SK-N-SH treated with all-trans-retinoic acid at 6 μM for 48 hours (cell line): ENCODE measurements around the gene CUBN.

Experiments used
- ATAC-seq: fragments of 200-7000 bp; cut with Tn5 transposase; 3 replicates; pipeline ENCODE4 v1.9.1; 2020; ENCODE audit warnings: mild to moderate bottlenecking, moderate library complexity
- ARNTL ChIP-seq: fragments of 450-650 bp; formaldehyde crosslinking; IDR thresholded peaks from 2 replicates; pipeline ENCODE4 v1.5.0; 2020; ENCODE audit warnings: low read depth, mild to moderate bottlenecking, moderate library complexity, borderline replicate concordance
- BACH2 ChIP-seq: fragments of 250-450 bp; sonication (Bioruptor Pico); IDR thresholded peaks from 2 replicates; pipeline ENCODE4 v1.9.0; 2021; ENCODE audit warnings: mild to moderate bottlenecking, borderline replicate concordance
- CSDC2 ChIP-seq: fragments of 250-450 bp; sonication (Bioruptor Pico); IDR thresholded peaks from 2 replicates; pipeline ENCODE4 v1.5.0; 2020; ENCODE audit warnings: mild to moderate bottlenecking, moderate library complexity
- GLIS3 ChIP-seq: fragments of 250-450 bp; sonication (Bioruptor Pico); IDR thresholded peaks from 2 replicates; pipeline ENCODE4 v1.5.0; 2020; ENCODE audit warnings: mild to moderate bottlenecking, moderate library complexity
- ISL1 ChIP-seq: fragments of 250-450 bp; sonication (Bioruptor Pico); IDR thresholded peaks from 2 replicates; pipeline ENCODE4 v2.1.2; 2022; ENCODE audit warnings: mild to moderate bottlenecking, moderate library complexity
- OSR1 ChIP-seq: fragments of 250-450 bp; sonication (Bioruptor Pico); IDR thresholded peaks from 2 replicates; pipeline ENCODE4 v1.8.0; 2022; ENCODE audit warnings: moderate library complexity, mild to moderate bottlenecking, inconsistent platforms
- PPARA ChIP-seq: fragments of 250-450 bp; sonication (Bioruptor Pico); IDR thresholded peaks from 2 replicates; pipeline ENCODE4 v1.5.0; 2020; ENCODE audit warnings: mild to moderate bottlenecking, borderline replicate concordance
- RARB ChIP-seq: fragments of 250-450 bp; sonication (Bioruptor Pico); IDR thresholded peaks from 2 replicates; pipeline ENCODE4 v1.8.0; 2021; ENCODE audit warnings: mild to moderate bottlenecking, moderate library complexity
- SNAI2 ChIP-seq: fragments of 250-450 bp; sonication (Bioruptor Pico); IDR thresholded peaks from 2 replicates; pipeline ENCODE4 v1.5.0; 2020; ENCODE audit warnings: mild to moderate bottlenecking, moderate library complexity
- TOX ChIP-seq: fragments of 250-450 bp; sonication (Bioruptor Pico); IDR thresholded peaks from 2 replicates; pipeline ENCODE4 v1.8.0; 2021; ENCODE audit warnings: mild to moderate bottlenecking, moderate library complexity, borderline replicate concordance
- ZC3H10 ChIP-seq: fragments of 250-450 bp; sonication (Bioruptor Pico); IDR thresholded peaks from 2 replicates; pipeline ENCODE4 v1.5.1; 2021; ENCODE audit warnings: mild to moderate bottlenecking, moderate library complexity
- ZFP3 ChIP-seq: fragments of 250-450 bp; sonication (Bioruptor Pico); IDR thresholded peaks from 2 replicates; pipeline ENCODE4 v1.5.0; 2020; ENCODE audit warnings: mild to moderate bottlenecking, moderate library complexity
- ZFP30 ChIP-seq: fragments of 450-650 bp; formaldehyde crosslinking; IDR thresholded peaks from 2 replicates; pipeline ENCODE4 v1.5.0; 2022; ENCODE audit warnings: mild to moderate bottlenecking, moderate library complexity
- ZNF70 ChIP-seq: fragments of 450-650 bp; formaldehyde crosslinking; IDR thresholded peaks from 2 replicates; pipeline ENCODE4 v1.5.0; 2020; ENCODE audit warnings: mild to moderate bottlenecking, moderate library complexity
- ZNF8 ChIP-seq: fragments of 450-650 bp; formaldehyde crosslinking; IDR thresholded peaks from 2 replicates; pipeline ENCODE4 v1.5.0; 2020; ENCODE audit warnings: mild to moderate bottlenecking, moderate library complexity
- TF ChIP-seq, protein P1 (sequence below): fragments of 250-450 bp; sonication (Bioruptor Pico); IDR thresholded peaks from 2 replicates; pipeline ENCODE4 v1.5.0; 2020; ENCODE audit warnings: mild to moderate bottlenecking, moderate library complexity
- TF ChIP-seq, protein P2 (sequence below): fragments of 250-450 bp; sonication (Bioruptor Pico); IDR thresholded peaks from 2 replicates; pipeline ENCODE4 v1.5.1; 2020; ENCODE audit warnings: low read depth, mild to moderate bottlenecking, moderate library complexity
- TF ChIP-seq, protein P3 (sequence below): fragments of 250-450 bp; sonication (Bioruptor Pico); IDR thresholded peaks from 2 replicates; pipeline ENCODE4 v1.8.0; 2021; ENCODE audit warnings: low read depth, mild to moderate bottlenecking, moderate library complexity, borderline replicate concordance
- TF ChIP-seq, protein P4 (sequence below): fragments of 250-450 bp; sonication (Bioruptor Pico); IDR thresholded peaks from 2 replicates; pipeline ENCODE4 v1.5.1; 2021; ENCODE audit warnings: mild to moderate bottlenecking, moderate library complexity
- TF ChIP-seq, protein P5 (sequence below): fragments of 250-450 bp; sonication (Bioruptor Pico); IDR thresholded peaks from 2 replicates; pipeline ENCODE4 v1.8.0; 2020; ENCODE audit warnings: mild to moderate bottlenecking, moderate library complexity, borderline replicate concordance

The CUBN gene

DNA sequence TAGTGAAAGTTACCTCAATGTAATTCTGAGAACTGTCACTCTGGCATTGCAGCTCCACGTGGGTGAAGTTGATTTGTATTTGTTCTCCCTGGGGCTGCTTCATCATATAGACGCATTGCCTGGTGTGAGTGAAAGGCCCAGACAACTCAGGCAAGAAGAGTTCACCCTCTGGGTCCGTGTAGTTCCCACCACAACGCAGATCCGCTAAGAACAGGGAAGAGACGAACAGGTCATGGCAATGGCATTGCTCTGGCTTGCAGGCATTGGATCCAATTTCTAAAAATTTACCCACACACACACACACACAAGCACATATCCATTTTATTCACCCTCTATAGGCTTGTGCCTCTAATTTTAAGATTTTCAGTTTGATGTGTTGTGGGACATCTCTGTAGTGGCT is 45.4 kb downstream of the CUBN start (continued):
- TF ChIP-seq, protein P1, sequence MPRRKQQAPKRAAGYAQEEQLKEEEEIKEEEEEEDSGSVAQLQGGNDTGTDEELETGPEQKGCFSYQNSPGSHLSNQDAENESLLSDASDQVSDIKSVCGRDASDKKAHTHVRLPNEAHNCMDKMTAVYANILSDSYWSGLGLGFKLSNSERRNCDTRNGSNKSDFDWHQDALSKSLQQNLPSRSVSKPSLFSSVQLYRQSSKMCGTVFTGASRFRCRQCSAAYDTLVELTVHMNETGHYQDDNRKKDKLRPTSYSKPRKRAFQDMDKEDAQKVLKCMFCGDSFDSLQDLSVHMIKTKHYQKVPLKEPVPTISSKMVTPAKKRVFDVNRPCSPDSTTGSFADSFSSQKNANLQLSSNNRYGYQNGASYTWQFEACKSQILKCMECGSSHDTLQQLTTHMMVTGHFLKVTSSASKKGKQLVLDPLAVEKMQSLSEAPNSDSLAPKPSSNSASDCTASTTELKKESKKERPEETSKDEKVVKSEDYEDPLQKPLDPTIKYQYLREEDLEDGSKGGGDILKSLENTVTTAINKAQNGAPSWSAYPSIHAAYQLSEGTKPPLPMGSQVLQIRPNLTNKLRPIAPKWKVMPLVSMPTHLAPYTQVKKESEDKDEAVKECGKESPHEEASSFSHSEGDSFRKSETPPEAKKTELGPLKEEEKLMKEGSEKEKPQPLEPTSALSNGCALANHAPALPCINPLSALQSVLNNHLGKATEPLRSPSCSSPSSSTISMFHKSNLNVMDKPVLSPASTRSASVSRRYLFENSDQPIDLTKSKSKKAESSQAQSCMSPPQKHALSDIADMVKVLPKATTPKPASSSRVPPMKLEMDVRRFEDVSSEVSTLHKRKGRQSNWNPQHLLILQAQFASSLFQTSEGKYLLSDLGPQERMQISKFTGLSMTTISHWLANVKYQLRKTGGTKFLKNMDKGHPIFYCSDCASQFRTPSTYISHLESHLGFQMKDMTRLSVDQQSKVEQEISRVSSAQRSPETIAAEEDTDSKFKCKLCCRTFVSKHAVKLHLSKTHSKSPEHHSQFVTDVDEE: no peak

DNA sequence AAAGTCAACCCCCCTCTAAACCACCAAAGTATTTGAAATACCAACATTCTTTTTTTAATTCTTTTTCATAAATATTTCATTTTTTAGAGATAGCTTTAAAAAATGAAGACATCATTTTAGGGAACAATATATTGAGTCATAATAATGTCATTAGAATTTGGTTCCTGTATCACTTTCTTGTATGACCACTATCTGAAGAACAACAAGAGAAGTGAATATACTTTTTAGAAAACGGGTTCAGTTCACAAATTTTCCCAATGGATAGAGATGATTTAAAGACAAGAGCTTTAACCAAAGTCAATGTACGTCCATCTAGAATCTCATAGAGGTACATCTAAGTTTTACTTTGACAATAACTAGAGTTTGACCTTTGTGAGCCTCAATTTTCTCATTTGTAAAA is 48.2 kb downstream of the CUBN start:
- no peak for ATAC-seq
- TF ChIP-seq TOX: no peak

DNA sequence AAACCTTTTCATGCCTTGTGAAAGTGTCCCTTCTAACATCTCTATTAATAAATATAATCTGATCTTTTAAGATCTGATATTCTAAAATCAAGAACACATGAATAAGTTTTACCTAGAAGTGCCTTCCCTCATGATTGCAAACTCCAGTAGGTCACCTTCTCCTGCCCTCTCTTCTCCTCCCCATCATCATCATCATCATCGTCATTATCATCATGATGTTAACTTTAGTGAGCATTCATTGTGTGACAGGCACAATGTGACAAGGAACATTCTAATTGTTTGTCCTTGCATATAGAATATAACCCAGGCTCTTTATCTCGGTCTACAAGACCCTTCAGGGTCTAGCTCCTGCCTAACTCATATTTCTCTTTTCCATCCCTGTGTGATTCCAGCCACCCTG is 51.7 kb downstream of the CUBN start:
- no peak for ATAC-seq
- TF ChIP-seq, protein P2, sequence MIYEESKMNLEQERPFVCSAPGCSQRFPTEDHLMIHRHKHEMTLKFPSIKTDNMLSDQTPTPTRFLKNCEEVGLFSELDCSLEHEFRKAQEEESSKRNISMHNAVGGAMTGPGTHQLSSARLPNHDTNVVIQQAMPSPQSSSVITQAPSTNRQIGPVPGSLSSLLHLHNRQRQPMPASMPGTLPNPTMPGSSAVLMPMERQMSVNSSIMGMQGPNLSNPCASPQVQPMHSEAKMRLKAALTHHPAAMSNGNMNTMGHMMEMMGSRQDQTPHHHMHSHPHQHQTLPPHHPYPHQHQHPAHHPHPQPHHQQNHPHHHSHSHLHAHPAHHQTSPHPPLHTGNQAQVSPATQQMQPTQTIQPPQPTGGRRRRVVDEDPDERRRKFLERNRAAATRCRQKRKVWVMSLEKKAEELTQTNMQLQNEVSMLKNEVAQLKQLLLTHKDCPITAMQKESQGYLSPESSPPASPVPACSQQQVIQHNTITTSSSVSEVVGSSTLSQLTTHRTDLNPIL: no peak
- TF ChIP-seq, protein P1: no peak
- TF ChIP-seq ARNTL (CRISPR knock-in tag): no peak
- TF ChIP-seq PPARA (CRISPR knock-in tag): no peak
- no peak for TF ChIP-seq RARB
- no peak for TF ChIP-seq ZNF8 (CRISPR knock-in tag)
- TF ChIP-seq, protein P3, sequence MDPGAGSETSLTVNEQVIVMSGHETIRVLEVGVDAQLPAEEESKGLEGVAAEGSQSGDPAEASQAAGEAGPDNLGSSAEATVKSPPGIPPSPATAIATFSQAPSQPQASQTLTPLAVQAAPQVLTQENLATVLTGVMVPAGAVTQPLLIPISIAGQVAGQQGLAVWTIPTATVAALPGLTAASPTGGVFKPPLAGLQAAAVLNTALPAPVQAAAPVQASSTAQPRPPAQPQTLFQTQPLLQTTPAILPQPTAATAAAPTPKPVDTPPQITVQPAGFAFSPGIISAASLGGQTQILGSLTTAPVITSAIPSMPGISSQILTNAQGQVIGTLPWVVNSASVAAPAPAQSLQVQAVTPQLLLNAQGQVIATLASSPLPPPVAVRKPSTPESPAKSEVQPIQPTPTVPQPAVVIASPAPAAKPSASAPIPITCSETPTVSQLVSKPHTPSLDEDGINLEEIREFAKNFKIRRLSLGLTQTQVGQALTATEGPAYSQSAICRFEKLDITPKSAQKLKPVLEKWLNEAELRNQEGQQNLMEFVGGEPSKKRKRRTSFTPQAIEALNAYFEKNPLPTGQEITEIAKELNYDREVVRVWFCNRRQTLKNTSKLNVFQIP (CRISPR knock-in tag): no peak
- TF ChIP-seq, protein P4, sequence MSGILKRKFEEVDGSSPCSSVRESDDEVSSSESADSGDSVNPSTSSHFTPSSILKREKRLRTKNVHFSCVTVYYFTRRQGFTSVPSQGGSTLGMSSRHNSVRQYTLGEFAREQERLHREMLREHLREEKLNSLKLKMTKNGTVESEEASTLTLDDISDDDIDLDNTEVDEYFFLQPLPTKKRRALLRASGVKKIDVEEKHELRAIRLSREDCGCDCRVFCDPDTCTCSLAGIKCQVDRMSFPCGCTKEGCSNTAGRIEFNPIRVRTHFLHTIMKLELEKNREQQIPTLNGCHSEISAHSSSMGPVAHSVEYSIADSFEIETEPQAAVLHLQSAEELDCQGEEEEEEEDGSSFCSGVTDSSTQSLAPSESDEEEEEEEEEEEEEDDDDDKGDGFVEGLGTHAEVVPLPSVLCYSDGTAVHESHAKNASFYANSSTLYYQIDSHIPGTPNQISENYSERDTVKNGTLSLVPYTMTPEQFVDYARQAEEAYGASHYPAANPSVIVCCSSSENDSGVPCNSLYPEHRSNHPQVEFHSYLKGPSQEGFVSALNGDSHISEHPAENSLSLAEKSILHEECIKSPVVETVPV (CRISPR knock-in tag): no peak
- no peak for TF ChIP-seq ZNF70 (CRISPR knock-in tag)
- no peak for TF ChIP-seq ZFP3 (CRISPR knock-in tag)
- TF ChIP-seq, protein P5, sequence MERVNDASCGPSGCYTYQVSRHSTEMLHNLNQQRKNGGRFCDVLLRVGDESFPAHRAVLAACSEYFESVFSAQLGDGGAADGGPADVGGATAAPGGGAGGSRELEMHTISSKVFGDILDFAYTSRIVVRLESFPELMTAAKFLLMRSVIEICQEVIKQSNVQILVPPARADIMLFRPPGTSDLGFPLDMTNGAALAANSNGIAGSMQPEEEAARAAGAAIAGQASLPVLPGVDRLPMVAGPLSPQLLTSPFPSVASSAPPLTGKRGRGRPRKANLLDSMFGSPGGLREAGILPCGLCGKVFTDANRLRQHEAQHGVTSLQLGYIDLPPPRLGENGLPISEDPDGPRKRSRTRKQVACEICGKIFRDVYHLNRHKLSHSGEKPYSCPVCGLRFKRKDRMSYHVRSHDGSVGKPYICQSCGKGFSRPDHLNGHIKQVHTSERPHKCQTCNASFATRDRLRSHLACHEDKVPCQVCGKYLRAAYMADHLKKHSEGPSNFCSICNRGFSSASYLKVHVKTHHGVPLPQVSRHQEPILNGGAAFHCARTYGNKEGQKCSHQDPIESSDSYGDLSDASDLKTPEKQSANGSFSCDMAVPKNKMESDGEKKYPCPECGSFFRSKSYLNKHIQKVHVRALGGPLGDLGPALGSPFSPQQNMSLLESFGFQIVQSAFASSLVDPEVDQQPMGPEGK (CRISPR knock-in tag): no peak
- no peak for TF ChIP-seq CSDC2 (CRISPR knock-in tag)
- no peak for TF ChIP-seq TOX
- no peak for TF ChIP-seq GLIS3 (CRISPR knock-in tag)
- no peak for TF ChIP-seq ZC3H10
- no peak for TF ChIP-seq ISL1 (CRISPR knock-in tag)
- no peak for TF ChIP-seq OSR1
- no peak for TF ChIP-seq ZFP30 (CRISPR knock-in tag)
- TF ChIP-seq BACH2 (CRISPR knock-in tag): no peak
- TF ChIP-seq SNAI2 (CRISPR knock-in tag): no peak
- TF ChIP-seq, all 23 proteins: peak for 0
